Measurements from ENCODE around the gene SPRN.
"Not testable (repeated sequence)": the region's sequence is repeated elsewhere in the genome, so short reads cannot be mapped to it uniquely, and the experiment has no call there.

Gene SPRN

DNA sequence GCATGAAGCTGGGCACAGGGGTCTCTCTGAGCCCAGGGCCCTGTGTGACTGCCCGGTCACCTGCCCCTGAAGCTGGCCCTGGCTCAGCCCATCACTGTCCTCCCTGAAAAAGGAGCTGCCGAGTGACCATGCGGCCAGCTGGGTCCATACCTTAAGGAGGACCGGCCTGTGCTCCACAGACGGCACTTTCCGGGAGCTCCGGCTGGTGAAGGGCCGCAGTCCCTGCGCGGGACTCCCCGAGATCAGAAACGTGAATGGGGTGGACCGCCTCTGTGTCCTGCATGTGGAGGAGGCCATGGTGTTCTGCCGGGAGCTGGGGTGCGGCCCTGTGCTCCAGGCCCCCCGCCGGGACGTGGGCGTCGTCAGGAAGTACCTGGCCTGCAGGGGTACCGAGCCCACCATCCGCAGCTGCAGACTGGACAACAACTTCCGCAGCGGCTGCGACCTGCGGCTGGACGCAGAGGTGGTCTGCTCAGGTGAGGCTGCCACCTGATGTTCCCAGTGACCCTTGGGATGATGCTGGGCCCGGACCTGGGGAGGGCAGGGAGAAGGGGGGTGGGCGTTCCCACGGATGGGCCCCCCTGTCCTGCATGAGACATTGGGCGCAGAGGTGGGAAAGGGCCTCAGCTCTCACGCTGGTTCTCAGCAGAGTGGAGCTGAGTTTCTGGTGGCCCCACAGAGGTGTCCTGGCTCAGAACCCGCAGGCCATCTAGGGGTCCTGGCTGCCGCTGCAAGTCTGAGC lies 32.8 kb upstream of the SPRN start:
- in situ Hi-C loops (cut with HindIII; ENCODE audit: low sequenced_read_pairs) = no loop called here

DNA sequence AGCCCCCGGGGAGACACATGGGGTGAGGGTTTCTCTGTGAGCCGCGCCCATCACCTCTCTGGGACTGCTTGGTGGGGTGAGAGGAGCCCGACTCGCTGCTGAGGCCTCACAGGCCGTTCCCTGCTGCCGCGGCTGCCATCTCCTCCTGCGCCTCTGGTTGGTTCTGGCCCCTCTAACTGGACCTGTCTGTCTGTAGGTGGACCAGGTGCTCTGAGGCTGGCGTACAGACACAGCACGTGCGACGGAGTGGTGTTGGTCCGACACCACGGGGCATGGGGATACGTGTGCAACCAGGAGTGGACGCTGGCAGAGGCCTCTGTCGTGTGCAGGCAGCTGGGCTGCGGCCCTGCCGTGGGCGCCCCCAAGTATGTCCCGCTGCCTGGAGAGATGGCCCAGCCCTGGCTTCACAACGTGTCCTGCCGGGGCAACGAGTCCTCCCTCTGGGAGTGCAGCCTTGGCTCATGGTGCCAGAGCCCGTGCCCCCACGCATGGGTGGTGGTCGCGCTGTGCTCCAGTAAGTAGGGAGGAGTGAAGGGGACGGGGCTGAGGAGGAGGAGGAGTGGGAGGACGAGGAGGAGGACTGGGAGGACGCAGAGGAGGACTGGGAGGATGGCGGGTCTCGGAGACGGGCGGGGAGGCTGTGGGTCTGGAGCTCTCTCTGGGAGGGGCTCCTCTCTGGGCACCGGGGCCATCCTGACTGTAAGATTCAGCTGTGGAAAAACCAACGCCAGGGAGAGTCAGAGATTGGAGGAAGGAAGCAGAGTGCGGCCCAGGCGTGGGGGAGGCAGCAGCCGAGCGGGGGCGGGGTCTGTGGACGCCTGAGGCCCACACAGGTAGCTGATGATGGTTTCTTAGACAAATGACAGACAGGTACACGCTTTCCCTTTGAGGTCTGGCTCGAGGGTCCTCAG lies 31.9 kb upstream of the SPRN start:
- in situ Hi-C loops (cut with HindIII; ENCODE audit: low sequenced_read_pairs) = no loop called here

DNA sequence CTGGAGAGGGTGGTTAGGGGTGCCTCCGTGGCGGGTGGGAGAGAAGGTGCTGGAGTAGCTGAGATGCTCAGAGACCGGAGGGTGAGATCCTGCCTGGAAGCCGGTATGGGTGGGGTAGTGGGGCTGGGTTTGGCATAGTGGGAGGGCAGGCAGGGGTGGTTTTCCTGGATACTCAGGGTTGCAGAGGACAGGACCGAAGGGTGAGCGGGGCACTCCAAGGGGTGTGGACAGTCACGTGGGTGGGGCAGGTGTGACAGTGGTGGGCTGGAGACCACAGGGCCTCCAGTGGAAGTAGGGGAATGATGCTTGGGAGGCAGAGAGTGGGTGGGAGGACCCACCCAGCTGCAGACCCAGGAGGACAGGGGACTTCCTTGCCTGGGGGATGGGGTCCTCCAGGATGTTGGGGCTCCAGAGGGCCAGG lies 31.2 kb upstream of the SPRN start:
- in situ Hi-C loops (cut with HindIII; ENCODE audit: low sequenced_read_pairs) = no loop called here

DNA sequence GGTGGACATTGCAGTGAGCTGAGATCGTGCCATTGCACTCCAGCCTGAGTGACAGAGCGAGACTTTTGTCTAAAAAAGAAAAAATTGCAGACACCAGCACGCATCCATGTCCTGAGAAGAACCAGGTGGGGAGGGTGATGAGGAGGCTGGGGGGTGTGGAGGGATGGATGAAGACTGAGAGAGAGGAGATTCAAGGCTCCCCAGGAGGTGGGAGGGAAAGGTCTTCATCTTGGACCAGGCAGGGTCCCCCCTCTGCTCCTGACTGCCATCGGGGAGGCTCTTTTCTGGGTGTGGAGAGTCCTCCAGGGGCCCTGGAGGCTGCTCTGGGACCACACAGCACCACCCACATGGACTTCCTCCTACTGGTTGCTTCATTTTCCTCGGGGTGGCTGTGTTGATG lies 30.8 kb upstream of the SPRN start:
- in situ Hi-C loops (cut with HindIII; ENCODE audit: low sequenced_read_pairs) = no loop called here

DNA sequence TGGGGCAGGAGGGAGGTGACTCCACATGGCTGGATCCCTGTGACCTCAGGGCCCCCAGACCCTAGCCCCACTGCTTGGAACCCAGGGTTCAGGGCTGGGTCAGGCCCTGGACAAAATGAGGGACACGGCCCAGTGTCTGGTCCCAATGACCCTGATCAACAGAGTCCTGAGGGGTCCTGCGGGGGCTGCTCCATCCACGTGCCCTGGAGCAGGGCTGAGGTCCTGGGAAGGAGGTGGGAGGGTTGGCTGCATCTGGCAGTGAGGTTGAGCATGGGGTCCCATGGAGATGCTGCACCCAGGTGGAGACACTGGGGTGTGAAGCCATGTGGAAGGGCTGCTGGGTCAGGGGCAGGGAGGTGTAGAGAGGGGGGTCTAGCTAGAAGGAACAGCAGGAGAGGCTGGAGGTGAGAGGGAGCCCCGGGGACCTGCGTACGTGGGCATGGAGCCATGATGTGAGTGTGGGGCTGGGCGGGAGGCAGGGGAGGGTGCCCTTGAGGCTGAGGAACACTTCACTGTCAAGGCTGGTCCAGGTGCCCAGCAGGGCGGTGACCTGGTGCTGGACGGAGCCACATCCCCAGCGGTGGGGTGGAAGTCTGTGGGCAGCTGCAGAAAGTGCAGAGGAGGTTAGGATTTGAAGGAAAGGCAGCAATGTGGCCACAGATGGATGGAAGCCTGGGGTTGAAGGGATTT lies 29.9 kb upstream of the SPRN start:
- in situ Hi-C loops (cut with HindIII; ENCODE audit: low sequenced_read_pairs) = no loop called here

DNA sequence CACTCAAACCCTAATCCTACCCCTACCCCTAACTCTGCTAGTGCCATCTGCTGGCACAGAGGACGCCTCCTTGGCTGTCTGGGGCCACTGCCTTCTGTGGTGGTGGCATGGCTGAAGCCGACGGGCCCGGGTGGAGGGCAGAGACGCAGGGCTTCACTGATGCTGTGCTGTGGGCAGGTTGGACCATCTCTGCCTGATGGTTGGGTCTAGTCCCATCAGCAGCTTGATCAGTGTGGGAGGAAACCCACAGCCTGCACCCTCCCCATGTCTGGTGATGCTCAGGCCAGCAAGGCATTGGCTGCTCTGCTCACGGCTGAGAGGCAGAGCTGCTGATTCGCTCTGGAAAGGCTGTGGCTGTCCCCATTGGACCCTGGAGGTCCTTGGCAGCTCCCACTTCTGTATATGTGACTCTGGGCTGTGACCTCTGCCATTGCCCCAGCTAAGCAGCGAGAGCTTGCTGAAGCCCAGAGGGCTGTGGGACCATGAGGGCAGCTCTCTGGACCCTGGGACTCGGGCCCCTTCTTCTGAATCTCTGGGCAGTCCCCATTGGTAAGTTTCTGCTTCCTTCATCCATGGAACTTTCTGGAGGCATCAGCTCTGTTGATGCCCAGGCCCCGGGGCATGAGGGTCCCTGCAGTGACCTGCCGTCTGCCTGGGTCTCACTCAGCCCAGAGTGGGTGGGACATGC lies 29.2 kb upstream of the SPRN start, which contains the start of gene SCART1:
Gene SCART1, plus strand, starts transcription at position 430 of the 688 bp plus-strand sequence. Its CDS starts 53 bp downstream, at position 483.
- in situ Hi-C loops (cut with HindIII; ENCODE audit: low sequenced_read_pairs) = no loop called here

DNA sequence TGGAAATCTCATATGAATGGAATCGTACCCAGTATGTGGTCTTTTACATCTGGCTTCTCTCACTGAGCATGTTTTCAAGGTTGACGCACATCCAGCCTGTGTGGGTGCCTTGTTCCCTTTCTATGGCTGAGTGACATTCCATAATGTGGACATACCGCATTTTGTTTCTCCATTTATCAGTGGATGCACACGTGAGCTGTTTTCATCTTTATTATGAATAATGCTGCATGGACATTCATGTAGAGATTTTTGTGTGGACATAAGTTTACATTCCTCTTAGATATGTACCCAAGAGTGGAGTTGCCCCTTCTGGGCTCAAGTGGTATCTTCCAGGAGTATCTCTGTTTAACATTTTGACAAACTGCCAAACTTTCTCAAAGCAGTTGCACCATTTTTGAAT lies 28.0 kb upstream of the SPRN start:
- in situ Hi-C loops (cut with HindIII; ENCODE audit: low sequenced_read_pairs) = no loop called here

DNA sequence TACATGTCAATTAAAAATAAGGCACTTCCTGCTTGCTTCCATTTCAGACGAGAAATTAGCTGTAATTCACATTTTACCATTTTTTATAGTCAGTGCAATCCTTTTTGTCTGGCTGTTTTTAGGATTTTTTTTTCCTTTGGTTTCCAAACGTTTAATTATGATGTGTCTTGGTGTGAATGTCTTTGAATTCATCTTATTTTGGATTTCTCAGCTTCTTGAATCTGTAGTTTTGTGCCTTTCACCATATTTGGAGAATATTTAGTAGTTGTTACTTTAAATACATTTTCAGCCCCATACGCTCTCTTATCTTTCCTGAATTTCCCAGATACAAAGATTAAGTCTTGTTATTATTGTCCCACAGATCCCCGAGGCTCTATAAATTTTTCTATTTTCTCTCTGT lies 26.9 kb upstream of the SPRN start:
- in situ Hi-C loops (cut with HindIII; ENCODE audit: low sequenced_read_pairs) = no loop called here

DNA sequence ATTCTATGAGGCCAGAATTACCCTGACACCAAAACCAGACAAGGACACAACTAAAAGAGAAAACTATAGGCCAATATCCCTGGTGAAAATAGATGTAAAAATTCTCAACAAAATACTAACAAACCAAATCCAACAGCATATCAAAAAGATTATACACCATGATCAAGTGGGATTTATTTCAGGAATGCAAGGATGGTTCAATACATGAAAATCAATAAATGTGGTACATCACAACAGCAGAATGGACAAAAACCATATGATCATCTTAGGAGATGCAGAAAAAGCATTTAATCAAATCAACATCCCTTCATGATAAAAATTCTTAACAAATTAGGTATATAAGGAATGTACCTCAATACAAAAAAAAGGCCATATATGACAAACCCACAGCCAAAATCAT lies 23.7 kb upstream of the SPRN start:
- in situ Hi-C loops (cut with HindIII; ENCODE audit: low sequenced_read_pairs) = no loop called here

DNA sequence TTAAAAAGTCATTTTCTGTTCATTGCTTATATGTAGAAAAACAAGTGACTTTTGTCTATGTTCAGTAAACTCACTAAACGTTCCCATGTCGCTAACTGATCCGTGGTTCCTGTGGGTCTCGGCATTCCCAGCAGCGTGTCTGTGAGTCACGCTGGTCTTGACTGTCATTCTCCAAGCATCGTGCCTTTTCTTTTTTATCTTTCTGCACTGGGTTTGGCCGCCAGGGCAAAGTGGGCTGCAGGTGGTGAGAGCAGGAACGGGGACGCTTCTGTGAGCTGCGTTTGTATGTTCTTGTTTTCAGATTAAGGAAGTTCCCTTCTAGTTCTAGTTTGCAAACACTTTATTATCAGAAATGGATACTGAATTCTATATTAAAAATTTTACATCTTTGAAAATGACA lies 22.6 kb upstream of the SPRN start:
- in situ Hi-C loops (cut with HindIII; ENCODE audit: low sequenced_read_pairs) = no loop called here

DNA sequence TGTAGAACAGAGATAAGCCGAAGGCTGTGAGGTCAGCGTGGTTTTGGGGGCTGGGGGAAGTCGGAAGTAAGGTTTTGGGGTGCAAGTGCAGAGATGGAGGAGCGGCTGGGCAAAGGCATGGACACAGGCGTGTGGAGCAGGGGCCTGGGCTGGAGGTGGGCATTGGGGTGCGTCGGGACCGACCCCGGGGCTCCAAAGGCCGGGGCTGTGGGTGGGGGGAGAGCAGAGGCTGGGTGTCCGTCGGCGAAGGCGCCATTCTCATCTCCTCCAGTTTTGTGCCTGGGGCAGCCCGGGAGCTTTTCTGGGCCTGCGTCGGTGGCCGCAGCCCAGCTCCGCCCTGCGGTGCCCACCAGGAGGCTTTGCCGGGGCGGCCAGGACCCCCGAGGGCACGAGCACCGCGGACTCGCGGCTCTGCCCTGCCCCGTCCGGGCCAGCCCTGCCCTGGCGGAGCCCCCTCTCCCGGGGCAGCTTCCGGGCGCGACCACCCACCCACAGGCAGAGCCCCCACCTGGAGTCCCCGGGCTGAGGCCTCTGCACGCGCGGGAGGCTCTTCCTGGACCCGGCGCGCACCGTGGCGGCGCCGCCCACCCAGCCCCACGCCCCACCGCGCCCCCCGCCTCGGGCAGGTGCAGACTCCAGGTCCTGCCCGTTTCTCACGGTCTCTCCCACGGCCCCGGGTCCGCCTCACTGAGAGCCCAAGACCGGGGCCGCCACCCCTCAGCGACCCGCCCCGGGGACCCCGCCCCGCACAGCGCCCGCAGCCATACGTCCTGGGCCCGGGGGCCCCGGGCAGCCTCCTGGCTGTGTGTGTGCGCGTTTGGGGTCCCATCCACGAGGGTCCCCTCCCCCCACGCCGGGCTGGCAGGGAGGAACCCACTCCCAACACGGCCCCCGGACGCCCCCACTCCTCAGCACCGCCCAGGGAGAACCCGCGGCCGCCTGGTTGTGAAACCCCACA lies 21.6 kb upstream of the SPRN start:
- in situ Hi-C loops (cut with HindIII; ENCODE audit: low sequenced_read_pairs) = no loop called here

DNA sequence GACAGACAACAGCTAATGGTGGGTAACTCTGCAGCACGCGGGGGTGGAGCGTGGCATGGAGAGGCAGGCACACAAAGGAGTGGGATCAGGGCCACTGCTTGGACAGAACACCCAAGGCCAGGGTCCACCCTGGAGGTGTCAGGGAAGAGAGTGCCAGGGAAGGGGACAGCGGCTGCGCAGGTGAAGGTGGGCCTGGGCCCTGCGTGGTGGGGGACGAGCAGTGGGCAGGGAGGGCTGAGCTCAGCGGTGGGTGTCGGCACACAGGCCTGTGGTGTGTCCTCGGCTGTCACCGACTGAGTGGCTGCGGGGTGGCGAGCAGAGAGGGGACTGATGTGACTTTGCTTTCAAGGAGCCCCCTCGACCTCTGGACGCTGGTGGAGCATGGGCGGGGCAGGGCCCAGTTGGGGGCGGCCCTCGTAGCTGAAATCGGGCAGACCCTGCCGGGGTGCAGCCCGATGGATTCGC lies 20.9 kb upstream of the SPRN start:
- in situ Hi-C loops (cut with HindIII; ENCODE audit: low sequenced_read_pairs) = no loop called here

DNA sequence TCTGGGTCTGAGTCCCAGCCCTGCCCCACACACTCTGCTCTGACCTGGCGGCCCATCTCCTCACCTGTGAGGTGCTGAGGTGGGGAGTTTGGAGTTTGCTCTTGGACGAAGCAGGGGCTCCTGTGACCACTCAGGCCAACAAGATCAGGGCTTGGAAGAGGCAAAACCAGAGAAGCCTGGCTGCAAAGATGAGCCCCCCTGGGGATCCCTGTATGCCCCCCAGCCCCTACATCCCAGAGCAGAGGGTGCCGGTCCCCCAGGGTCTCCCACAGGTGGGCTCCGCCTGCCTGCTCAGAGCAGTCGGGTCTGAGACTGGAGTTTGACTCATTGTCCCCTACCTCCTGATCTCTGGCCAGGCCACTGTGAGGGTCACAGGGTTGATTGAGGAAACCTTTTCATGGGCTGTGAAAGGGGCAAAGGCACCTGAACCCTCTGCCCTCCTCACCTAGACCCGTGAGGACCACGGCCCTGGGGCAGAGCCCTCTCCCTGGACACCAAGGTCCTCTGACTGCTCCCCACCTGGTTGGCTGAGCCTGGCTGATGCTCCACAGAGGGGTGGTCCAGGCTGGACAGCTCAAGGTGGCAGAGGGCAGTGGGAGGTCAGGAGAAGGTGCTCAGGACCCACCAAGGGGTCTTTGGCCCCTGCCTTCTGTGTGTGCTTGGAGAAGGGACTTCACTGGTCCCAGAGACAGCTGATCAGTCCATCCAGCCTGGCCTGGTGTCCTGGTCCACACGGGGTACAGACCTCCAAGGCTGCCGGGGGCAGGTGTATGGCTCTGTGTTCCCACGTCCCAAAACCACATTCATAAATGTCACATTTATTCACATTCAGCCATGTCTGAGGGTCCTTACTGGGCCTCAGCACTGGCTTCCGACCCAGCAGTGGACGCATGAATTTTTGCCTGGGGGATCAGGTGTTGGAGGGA lies 20.2 kb upstream of the SPRN start:
- in situ Hi-C loops (cut with HindIII; ENCODE audit: low sequenced_read_pairs) = no loop called here

DNA sequence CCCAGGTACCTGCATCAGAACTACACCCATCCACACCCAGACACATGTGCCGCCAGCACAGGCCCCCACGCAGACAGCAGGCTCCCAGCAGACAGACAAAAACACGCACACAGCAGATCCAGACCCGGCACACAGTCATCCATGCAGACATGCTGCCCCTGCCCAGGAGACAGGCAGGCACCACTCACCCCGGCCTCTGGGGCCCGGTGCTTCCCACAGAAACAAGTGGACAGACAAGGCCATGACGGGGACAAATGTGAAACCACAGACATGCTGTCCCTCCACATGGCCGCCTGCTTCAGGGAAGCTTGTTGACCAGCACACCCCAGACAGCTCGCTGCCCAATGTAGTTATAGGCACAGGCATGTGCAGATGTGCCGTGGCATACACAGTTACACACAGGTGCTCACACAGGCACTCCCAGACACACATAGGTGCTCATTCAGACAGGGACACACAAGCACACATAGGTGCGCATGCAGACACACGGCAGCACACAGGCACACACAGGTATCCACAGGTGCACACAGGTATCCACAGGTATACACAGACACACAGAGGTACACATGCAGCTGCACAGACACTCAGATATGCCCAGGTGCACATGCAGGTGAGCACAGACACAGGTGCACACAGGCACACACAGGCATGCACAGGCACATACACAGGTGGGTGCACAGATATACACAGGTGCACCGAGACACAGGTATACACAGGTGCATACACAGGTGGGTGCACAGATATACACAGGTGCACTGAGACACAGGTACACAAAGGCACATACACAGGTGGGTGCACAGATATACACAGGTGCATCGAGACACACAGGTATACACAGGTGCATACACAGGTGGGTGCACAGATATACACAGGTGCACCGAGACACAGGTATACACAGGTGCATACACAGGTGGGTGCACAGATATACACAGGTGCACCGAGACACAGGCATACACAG lies 18.8 kb upstream of the SPRN start:
- in situ Hi-C loops (cut with HindIII; ENCODE audit: low sequenced_read_pairs) = no loop called here

DNA sequence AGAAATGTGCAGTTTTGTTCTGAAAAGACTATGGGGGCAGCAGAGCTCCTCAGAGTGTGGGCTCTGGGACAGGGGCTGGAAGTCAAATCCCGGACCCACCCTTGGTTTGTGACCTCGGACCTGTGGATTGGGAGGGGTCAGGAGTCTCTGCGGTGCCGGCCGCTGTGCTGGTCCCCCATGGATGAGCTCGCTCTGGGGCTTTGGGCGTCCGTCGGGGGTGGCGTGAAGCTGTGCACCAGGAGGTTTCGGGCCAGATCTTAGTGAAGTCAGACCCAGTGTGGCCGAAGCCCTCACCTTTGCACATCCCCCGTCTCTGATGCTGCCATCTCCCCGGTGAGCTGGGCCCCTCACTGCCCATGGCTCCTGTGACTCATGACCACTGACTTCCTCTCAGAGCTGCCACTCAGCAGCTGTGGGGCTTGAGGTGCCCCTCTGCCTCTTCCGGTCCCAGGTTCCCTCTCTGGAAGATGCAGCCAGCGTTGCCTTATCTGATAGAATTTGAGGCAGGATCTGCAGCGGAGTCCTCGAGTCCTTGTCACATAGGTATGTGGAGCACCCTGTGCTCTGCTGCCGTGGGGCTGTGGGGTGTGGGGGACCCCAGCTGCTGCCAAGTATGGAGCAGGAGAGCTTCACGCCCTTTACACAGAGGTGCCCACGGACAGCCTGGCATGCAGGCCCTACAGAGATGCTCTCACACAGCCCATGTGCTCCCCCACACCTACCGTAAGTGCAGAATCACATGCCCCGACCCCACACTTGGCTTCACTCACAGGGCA lies 18.0 kb upstream of the SPRN start:
- in situ Hi-C loops (cut with HindIII; ENCODE audit: low sequenced_read_pairs) = no loop called here

DNA sequence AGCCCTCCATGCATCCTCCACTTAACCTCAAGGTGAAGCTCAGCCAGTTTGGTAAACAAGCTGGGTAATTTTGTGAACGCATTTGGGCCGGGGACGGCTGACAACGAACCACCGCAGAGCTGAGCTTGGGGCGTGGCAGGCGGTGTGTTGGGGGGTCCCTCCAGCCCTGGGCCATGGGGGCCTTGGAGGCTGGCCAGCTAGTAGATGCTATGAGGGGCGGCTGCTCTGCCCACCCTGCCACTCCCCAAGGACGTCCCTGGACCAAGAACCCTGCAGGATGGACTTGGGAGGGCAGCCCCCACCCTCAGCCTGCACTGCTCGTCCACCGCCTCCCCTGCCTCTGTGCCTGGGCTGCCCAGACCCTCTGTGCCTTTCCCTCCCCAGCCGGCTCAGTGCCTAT lies 17.4 kb upstream of the SPRN start:
- in situ Hi-C loops (cut with HindIII; ENCODE audit: low sequenced_read_pairs) = no loop called here

DNA sequence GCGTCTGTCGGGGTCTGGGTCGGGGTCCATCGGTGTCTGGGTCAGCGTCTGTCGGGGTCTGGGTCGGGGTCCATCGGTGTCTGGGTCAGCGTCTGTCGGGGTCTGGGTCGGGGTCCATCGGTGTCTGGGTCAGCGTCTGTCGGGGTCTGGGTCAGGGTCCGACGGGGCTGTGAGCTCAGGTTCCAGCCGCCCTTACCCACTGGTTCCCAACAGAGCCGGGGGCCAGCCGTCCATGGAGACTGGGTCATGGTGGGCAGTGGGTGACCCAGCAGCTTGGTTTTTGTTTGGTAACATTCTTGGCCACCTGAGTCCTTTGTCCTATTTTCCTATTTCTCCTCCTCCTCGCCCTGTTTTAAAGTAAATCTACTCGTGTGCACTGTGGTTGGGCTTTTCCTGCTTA lies 16.9 kb upstream of the SPRN start:
- in situ Hi-C loops (cut with HindIII; ENCODE audit: low sequenced_read_pairs) = not testable (repeated sequence)
